ENCODE data around the gene TMEM215. TPM values are rescaled to one million over a fixed set of nuclear protein-coding genes. Genes with fewer than 3 reads are reported as not detected.

TMEM215 gene
- total RNA-seq, result under 1 TPM in 2 of 4 donors, not detected in 2; 0.06 TPM

- TF ChIP-seq CTCF (IDR thresholded peaks at IDR 0.05) (no peak), POLR2A (IDR thresholded peaks at IDR 0.05; ENCODE audit: low read depth) (no peak)
- intact Hi-C loops (cut with DNase I), result no loop called here
- no peak for DNase-seq (ENCODE audit: extremely low spot score)
- no peaks in the 10 kb centered on the region for H3K36me3 ChIP-seq
- H3K4me1 ChIP-seq, result peaks cover 6 to 12% (median 10%) of the 10 kb centered on the region in 4 donors
- H3K27me3 ChIP-seq, result peaks cover 0 to 59% (median 11%) of the 10 kb centered on the region in 4 donors
- peak within 1 kb of the TSS in 1 of 4 donors; percentile 29 for H3K4me3 ChIP-seq
- no peaks in the 10 kb centered on the region for H3K9me3 ChIP-seq
- 0% methylated on average over 6 of the region's 59 CpGs for WGBS
- H3K27ac ChIP-seq (replicated peaks in 1 of 4), result no peak within 1 kb of the TSS
Measured at GRCh38 chr9:32783168-32783891, at the start of gene TMEM215. TSS of gene TMEM215 (plus strand) at chr9:32783540. CDS start at chr9:32784184, 644 bp downstream.

GRCh38 chr9:32735476-32735875 lies 47.9 kb upstream of the TMEM215 start:
- no peak overlapping the region for H3K27ac ChIP-seq (replicated peaks in 1 of 4)
- 54% methylated on average over 3 of the region's 3 CpGs for WGBS
- H3K27me3 ChIP-seq, result no peaks in the 10 kb centered on the region
- TF ChIP-seq POLR2A (IDR thresholded peaks at IDR 0.05; ENCODE audit: low read depth), result no peak
- TF ChIP-seq CTCF (IDR thresholded peaks at IDR 0.05), result no peak
- TF ChIP-seq POLR2AphosphoS5 (IDR thresholded peaks at IDR 0.05), result no peak
- no peak for TF ChIP-seq EP300 (IDR thresholded peaks at IDR 0.05)
- H3K36me3 ChIP-seq, result no peaks in the 10 kb centered on the region
- DNase-seq (ENCODE audit: extremely low spot score), result peak; percentile 5
- no peaks in the 10 kb centered on the region for H3K9me3 ChIP-seq
- intact Hi-C loops (cut with DNase I), result no loop called here
- no peaks in the 10 kb centered on the region for H3K4me1 ChIP-seq
- no peak overlapping the region for H3K4me3 ChIP-seq

GRCh38 chr9:32737378-32737777 lies 46.0 kb upstream of the TMEM215 start:
- intact Hi-C loops (cut with DNase I), result no loop called here
- no peak for TF ChIP-seq CTCF (IDR thresholded peaks at IDR 0.05)
- TF ChIP-seq POLR2A (IDR thresholded peaks at IDR 0.05; ENCODE audit: low read depth), result no peak
- TF ChIP-seq EP300 (IDR thresholded peaks at IDR 0.05), result no peak
- TF ChIP-seq POLR2AphosphoS5 (IDR thresholded peaks at IDR 0.05), result no peak
- no peaks in the 10 kb centered on the region for H3K9me3 ChIP-seq
- H3K27me3 ChIP-seq, result no peaks in the 10 kb centered on the region
- no peak overlapping the region for H3K4me3 ChIP-seq
- no peak overlapping the region for H3K27ac ChIP-seq (replicated peaks in 1 of 4)
- 73% methylated on average over 1 of the region's 1 CpG for WGBS
- DNase-seq (ENCODE audit: extremely low spot score), result peak; percentile 31
- no peaks in the 10 kb centered on the region for H3K36me3 ChIP-seq
- no peaks in the 10 kb centered on the region for H3K4me1 ChIP-seq

- Histone ChIP-seq H3K4me1 (no peaks in the 10 kb centered on the region), H3K9me3 (no peaks in the 10 kb centered on the region), H3K27ac (replicated peaks in 1 of 4) (no peak overlapping the region), H3K36me3 (no peaks in the 10 kb centered on the region), H3K4me3 (no peak overlapping the region), H3K27me3 (no peaks in the 10 kb centered on the region)
- WGBS, result 86% methylated on average over 4 of the region's 4 CpGs
- TF ChIP-seq POLR2AphosphoS5 (IDR thresholded peaks at IDR 0.05), result no peak
- TF ChIP-seq EP300 (IDR thresholded peaks at IDR 0.05), result no peak
- no peak for TF ChIP-seq POLR2A (IDR thresholded peaks at IDR 0.05; ENCODE audit: low read depth)
- no peak for TF ChIP-seq CTCF (IDR thresholded peaks at IDR 0.05)
- intact Hi-C loops (cut with DNase I), result no loop called here
- peak; percentile 74 for DNase-seq (ENCODE audit: extremely low spot score)
Measured at GRCh38 chr9:32738501-32739172, 44.7 kb upstream of the TMEM215 start.
